Colonic mucosa (tissue), 4 donors: Measurements from ENCODE around the gene COX19. TPM values are rescaled to one million over a fixed set of nuclear protein-coding genes. Genes with fewer than 3 reads are reported as not detected.

Experiments
- DNase-seq: peaks from one replicate; pipeline ENCODE4 v3.0.0-alpha.2; 2020
- H3K27ac ChIP-seq: fragments of 200-600 bp; one replicate; pipeline ENCODE4 v1.8.0; 2021
- H3K27me3 ChIP-seq: fragments of 200-600 bp; one replicate; pipeline ENCODE4 v1.8.0; 2021
- H3K36me3 ChIP-seq: fragments of 200-600 bp; one replicate; pipeline ENCODE4 v1.8.0; 2021
- H3K4me1 ChIP-seq: fragments of 200-600 bp; one replicate; pipeline ENCODE4 v1.8.0; 2021; ENCODE audit warnings: mild to moderate bottlenecking
- H3K4me3 ChIP-seq: fragments of 200-600 bp; one replicate; pipeline ENCODE4 v1.8.0; 2021
- H3K9ac ChIP-seq, 2 donors: one replicate each; pipeline ENCODE4 v1.7.0; 2013; ENCODE audit warnings: control low read depth in 2 of 2, low read depth in 2 of 2, low read length in 2 of 2
- H3K9me3 ChIP-seq: fragments of 200-600 bp; one replicate; pipeline ENCODE4 v1.8.0; 2021
- intact Hi-C: fragments of 100-400 bp; cut with DNase I; formaldehyde crosslinking; loops from one replicate; pipeline ENCODE4 v1.14.1; 2022
- total RNA-seq, 2 donors: library from RNA; stranded (reverse); fragmentation: NEBNext Ultra II Directional in 1 of 2; extraction: Animal tissue kit (Norgen Biotek cat#: 25700) in 1 of 2; gene quantifications; one replicate each; pipeline ENCODE4 v1.2.1, GENCODE V29; 2021
- TF ChIP-seq, protein P1 (sequence below): fragments of 200-600 bp; IDR thresholded peaks from one replicate; pipeline ENCODE4 v1.8.0; 2022; ENCODE audit warnings: antibody characterized with exemption, mild to moderate bottlenecking
- donor health status: healthy.
- donor health status: DM: no; HTN: no; CAD: no.
- donor health status: DM: no; HTN: no; CAD: no.

The COX19 gene
- total RNA-seq, 2 donors from 2014 or later: 11.6 to 16.5 TPM

DNA sequence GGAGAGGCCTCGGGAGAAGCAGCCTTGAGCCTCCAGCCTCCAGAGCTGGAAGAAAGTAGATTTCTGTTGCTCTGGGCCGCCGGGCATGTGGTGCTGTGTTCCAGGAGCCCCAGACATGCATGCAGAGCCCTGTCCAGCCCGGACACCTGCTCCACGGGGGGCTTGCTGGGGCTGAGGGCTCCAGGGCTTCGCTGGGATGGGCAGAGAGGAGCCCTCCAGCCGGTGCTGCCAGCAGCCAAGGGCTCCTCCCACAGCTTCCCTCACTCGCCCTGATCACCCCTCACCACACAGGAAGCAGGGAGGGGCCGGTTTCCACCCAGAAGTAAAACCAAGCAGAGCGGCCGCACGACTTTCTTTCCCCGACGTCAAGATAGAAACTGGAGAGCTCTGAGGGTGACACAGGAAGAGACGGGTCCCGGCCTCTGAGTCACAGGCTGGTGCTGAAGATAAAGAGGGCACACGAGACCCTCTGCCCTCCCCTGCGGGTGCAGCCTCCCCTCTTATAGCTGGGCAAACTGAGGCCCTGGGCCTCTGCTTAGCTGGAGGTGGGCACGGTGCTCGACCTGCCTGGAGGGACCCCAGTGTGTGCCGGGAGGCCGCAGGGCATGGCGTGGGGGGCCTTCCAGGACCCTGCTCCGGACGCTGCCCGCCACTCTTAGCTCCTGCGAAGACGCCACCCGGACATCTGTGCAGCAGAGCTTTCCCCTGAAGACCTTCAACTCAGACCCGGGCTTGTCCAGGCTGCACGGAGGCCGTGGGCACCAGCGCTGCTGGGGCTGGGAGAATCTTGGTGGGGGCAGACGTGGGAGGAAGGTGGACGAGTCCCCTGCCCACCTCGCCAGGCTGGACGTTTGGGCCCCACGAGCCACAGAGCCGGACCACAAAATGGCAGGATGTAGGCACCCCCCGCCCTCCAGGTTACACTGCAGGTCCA is 52.0 kb downstream of the COX19 start:
- peak overlapping the region; percentile 76 to 80 for H3K9ac ChIP-seq
- H3K4me1 ChIP-seq: peaks cover 45% of the 10 kb centered on the region

DNA sequence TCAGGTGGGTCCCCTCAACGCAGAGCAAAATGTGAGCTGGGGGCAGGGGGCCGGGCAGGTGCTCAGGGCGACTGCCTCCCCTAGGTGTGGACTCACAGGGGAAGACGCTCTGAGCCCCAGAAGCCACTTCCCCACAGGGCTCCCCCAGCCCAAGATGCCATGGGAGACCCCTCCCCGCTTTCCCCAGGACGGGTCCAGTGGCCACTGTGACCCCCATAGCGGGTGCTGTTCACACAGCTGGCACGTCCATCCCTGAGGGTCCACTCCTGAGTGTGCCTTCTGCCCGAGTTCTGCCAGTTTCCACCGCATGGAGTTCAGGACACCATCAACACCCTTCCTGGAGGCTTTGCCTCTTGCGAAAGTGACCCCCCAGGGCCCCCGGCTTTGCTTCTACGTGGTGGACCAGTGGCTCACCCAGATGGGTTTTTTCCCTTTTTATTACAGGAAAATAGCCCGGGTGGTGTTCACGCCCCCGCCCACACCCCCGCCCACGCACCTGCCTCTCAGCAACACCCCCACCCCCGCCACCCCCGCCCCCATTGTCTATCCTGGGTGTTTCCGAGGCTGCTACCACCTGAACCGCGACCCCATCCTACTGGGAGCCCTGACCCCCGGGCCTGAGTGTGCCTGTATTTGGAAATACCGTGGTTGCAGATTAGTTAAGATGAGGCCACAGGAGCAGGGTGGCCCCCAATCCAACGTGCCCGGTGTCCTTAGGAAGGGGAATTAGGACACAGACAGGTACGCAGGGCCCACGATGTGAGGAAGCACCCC is 52.8 kb downstream of the COX19 start:
- Histone ChIP-seq H3K36me3 (no peaks in the 10 kb centered on the region), H3K27me3 (no peaks in the 10 kb centered on the region), H3K9me3 (no peaks in the 10 kb centered on the region), H3K9ac (peak overlapping the region; percentile 76 to 81), H3K4me3 (peak overlapping the region; percentile 15), H3K27ac (peak overlapping the region; percentile 97), H3K4me1 (peaks cover 45% of the 10 kb centered on the region)
- TF ChIP-seq, protein P1, sequence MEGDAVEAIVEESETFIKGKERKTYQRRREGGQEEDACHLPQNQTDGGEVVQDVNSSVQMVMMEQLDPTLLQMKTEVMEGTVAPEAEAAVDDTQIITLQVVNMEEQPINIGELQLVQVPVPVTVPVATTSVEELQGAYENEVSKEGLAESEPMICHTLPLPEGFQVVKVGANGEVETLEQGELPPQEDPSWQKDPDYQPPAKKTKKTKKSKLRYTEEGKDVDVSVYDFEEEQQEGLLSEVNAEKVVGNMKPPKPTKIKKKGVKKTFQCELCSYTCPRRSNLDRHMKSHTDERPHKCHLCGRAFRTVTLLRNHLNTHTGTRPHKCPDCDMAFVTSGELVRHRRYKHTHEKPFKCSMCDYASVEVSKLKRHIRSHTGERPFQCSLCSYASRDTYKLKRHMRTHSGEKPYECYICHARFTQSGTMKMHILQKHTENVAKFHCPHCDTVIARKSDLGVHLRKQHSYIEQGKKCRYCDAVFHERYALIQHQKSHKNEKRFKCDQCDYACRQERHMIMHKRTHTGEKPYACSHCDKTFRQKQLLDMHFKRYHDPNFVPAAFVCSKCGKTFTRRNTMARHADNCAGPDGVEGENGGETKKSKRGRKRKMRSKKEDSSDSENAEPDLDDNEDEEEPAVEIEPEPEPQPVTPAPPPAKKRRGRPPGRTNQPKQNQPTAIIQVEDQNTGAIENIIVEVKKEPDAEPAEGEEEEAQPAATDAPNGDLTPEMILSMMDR: no peak
- DNase-seq: no peak
- intact Hi-C loops: no loop called here

More for the DNA sequence above, 52.0 kb downstream of the COX19 start:
- no peaks in the 10 kb centered on the region for H3K36me3 ChIP-seq
- intact Hi-C loops: no loop called here
- TF ChIP-seq, protein P1: no peak
- peak overlapping the region; percentile 97 for H3K27ac ChIP-seq
- H3K4me3 ChIP-seq: peak overlapping the region; percentile 15
- no peaks in the 10 kb centered on the region for H3K9me3 ChIP-seq
- H3K27me3 ChIP-seq: no peaks in the 10 kb centered on the region
- peak; percentile 94 for DNase-seq

DNA sequence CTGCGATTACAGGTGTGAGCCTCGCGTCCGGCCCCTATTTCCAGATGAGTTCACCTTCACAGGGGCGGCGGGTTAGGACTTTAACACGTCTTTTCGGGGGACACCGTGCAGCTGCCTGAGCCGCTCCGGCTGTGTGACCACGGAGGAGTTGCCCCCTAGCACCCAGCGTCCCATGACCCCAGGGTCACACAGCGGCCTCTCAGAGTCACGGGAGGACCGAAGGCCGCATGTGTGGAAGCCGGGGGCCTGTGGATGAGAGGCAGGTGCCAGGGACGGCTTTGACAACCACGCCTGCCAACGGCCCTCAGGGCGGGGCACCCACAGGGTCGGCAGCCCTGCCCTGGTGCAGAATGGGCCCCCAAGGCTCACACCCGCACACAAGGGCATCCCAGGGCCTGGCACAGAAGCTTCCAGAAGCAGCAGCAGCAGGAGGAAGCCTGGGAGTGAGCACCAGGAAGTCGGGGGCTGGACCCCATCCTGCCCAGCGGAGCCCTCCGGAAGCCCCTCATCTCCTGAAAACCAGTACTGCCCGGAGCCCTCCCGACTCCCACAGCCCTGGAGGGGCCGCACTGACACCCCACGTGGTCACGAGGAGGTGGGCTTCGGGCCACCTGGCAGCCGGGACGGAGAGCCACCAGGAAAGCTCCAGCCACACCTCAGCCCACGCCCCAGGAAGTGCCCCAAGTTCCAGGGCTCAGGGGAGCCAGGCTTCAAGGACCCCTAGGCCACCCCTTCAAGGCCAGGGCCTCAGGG is 53.6 kb downstream of the COX19 start:
- Histone ChIP-seq H3K4me1 (peaks cover 40% of the 10 kb centered on the region), H3K9me3 (no peaks in the 10 kb centered on the region), H3K27ac (peak overlapping the region; percentile 32), H3K9ac (peak overlapping the region; percentile 56 to 81), H3K27me3 (no peaks in the 10 kb centered on the region), H3K4me3 (no peak overlapping the region), H3K36me3 (no peaks in the 10 kb centered on the region)
- intact Hi-C loops: no loop called here
- TF ChIP-seq, protein P1: no peak
- DNase-seq: peak; percentile 69

DNA sequence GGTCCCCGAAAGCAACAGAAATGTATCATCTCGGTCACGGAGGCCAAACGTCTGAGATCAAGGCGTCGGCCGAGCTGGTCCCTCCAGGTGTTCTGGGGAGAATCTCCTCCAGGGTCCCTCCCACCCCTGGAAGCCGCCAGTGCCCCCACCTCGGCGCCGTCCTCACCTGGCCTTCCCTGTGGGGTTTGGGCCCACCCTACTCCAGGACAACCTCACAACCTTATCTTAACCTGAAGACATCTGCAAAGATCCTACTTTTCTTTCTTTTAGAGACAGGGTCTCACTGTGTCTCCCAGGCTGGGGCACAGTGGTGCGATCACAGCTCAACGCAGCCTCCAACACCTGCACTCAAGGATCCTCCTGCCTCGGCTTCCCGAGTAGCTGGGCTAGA is 54.3 kb downstream of the COX19 start:
- Histone ChIP-seq H3K4me3 (no peak overlapping the region), H3K27me3 (no peaks in the 10 kb centered on the region), H3K36me3 (no peaks in the 10 kb centered on the region), H3K4me1 (peaks cover 36% of the 10 kb centered on the region), H3K9me3 (no peaks in the 10 kb centered on the region), H3K9ac (peak overlapping the region in 1 of 2 donors; percentile 81), H3K27ac (peak overlapping the region; percentile 32)
- intact Hi-C loops: no loop called here
- TF ChIP-seq, protein P1: no peak
- no peak for DNase-seq
